ENCODE measurements around the gene OR2T11. TPM values are rescaled to one million over a fixed set of nuclear protein-coding genes. Genes with fewer than 3 reads are reported as not detected.

The OR2T11 gene
- total RNA-seq, 1 donor from 2014 or later, result 4.3 TPM

DNA sequence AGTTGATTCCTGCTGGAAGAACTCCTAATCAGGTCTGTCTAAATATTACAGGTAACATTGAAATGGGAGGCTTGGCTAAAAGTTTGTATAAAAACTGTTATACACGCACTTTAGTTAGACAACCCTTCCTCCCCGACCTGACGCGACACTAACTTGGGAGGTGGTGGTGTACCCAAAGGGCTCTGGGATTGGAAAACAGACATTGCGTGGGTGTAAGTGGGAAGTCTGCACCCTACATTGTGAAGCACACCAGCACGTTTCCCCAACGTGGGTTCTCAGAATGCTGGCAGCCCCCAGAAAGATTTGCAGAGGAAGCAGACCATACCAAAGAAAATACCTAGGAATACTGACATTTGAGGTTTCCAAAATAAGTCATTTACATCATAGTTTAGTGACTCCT, 16.8 kb downstream of the OR2T11 start:
- H3K27ac Mint-ChIP-seq, result no peak overlapping the region
- H3K27me3 Mint-ChIP-seq, result no peaks in the 10 kb centered on the region
- no peaks in the 10 kb centered on the region for H3K36me3 Mint-ChIP-seq (ENCODE audit: low read depth)
- ATAC-seq (ENCODE audit: low read depth), result no peak
- H3K4me1 Mint-ChIP-seq, result peaks cover 11% of the 10 kb centered on the region
- ChIA-PET CTCF (interaction anchor here (1.7 to 11.4 kb wide), 2 partner anchors 68 to 189 kb away, joined by 6 to 218 read pairs; no protein-coding TSS in a partner anchor), POLR2A (no interaction called here)
- H3K9me3 Mint-ChIP-seq, result no peaks in the 10 kb centered on the region
- TF ChIP-seq, protein P1, sequence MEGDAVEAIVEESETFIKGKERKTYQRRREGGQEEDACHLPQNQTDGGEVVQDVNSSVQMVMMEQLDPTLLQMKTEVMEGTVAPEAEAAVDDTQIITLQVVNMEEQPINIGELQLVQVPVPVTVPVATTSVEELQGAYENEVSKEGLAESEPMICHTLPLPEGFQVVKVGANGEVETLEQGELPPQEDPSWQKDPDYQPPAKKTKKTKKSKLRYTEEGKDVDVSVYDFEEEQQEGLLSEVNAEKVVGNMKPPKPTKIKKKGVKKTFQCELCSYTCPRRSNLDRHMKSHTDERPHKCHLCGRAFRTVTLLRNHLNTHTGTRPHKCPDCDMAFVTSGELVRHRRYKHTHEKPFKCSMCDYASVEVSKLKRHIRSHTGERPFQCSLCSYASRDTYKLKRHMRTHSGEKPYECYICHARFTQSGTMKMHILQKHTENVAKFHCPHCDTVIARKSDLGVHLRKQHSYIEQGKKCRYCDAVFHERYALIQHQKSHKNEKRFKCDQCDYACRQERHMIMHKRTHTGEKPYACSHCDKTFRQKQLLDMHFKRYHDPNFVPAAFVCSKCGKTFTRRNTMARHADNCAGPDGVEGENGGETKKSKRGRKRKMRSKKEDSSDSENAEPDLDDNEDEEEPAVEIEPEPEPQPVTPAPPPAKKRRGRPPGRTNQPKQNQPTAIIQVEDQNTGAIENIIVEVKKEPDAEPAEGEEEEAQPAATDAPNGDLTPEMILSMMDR (IDR thresholded peaks at IDR 0.05), result no peak
- DNase-seq, result no peak
- no peak overlapping the region for H3K4me3 Mint-ChIP-seq
- intact Hi-C loops (cut with micrococcal nuclease), result loop anchor here (10.0 kb wide), 1 partner anchor 683 kb away; no protein-coding TSS in a partner anchor

- H3K4me1 Mint-ChIP-seq, result peaks cover 1% of the 10 kb centered on the region
- no peaks in the 10 kb centered on the region for H3K9me3 Mint-ChIP-seq
- no peaks in the 10 kb centered on the region for H3K27me3 Mint-ChIP-seq
- intact Hi-C loops (cut with micrococcal nuclease), result loop anchor here (10.0 kb wide), 1 partner anchor 679 kb away; no protein-coding TSS in a partner anchor
- CTCF ChIA-PET, result interaction anchor here (1.5 to 2.7 kb wide), 2 partner anchors 191 to 209 kb away, joined by 5 to 7 read pairs; no protein-coding TSS in a partner anchor
- POLR2A ChIA-PET, result no interaction called here
- H3K4me3 Mint-ChIP-seq, result no peak overlapping the region
- no peak overlapping the region for H3K27ac Mint-ChIP-seq
- TF ChIP-seq, protein P1 (IDR thresholded peaks at IDR 0.05), result no peak
- DNase-seq (no peak), ATAC-seq (ENCODE audit: low read depth) (no peak)
- H3K36me3 Mint-ChIP-seq (ENCODE audit: low read depth), result no peaks in the 10 kb centered on the region
These were observed 21.1 kb downstream of the OR2T11 start for GRCh38 chr1:248613742-248614141.

- H3K36me3 Mint-ChIP-seq (ENCODE audit: low read depth), result no peaks in the 10 kb centered on the region
- no peaks in the 10 kb centered on the region for H3K27me3 Mint-ChIP-seq
- DNase-seq (no peak), ATAC-seq (ENCODE audit: low read depth) (no peak)
- ChIA-PET POLR2A (no interaction called here), CTCF (interaction anchor here (1.2 to 2.7 kb wide), 3 partner anchors 11 to 208 kb away, joined by 3 to 7 read pairs (median 4); no protein-coding TSS in a partner anchor)
- no peaks in the 10 kb centered on the region for H3K9me3 Mint-ChIP-seq
- H3K4me3 Mint-ChIP-seq, result no peak overlapping the region
- H3K4me1 Mint-ChIP-seq, result no peaks in the 10 kb centered on the region
- TF ChIP-seq, protein P1 (IDR thresholded peaks at IDR 0.05), result no peak
- intact Hi-C loops (cut with micrococcal nuclease), result loop anchor here (10.0 kb wide), 1 partner anchor 677 kb away; no protein-coding TSS in a partner anchor
- no peak overlapping the region for H3K27ac Mint-ChIP-seq
These were observed 22.9 kb downstream of the OR2T11 start for GRCh38 chr1:248611883-248612414.

DNA sequence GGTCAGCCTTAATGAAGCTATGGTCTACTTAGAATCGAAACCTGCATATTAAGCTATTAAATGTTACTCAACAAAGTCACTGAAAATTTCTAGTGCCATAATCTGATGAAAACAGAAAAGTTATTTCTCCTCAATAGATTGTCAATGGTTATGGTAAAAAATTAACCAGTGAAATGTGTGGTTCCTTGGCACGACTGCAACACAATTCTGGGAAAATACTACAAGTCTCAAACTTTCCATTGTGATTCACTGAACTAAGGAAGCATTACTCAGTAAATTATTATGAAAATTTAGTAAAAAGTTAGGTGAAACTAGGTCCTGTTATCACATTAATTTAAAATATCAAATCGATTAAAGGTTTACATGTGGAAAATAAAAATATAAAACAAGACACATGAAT, 24.6 kb downstream of the OR2T11 start:
- H3K4me3 Mint-ChIP-seq, result no peak overlapping the region
- intact Hi-C loops (cut with micrococcal nuclease), result loop anchor here (10.0 kb wide), 1 partner anchor 676 kb away; no protein-coding TSS in a partner anchor
- CTCF ChIA-PET, result interaction anchor here (1.2 kb wide), 2 partner anchors 195 to 197 kb away, joined by 3 read pairs; no protein-coding TSS in a partner anchor

GRCh38 chr1:248599396-248599795, 35.5 kb downstream of the OR2T11 start:
- Mint-ChIP-seq H3K4me1 (peaks cover 2% of the 10 kb centered on the region), H3K27me3 (no peaks in the 10 kb centered on the region), H3K4me3 (no peak overlapping the region), H3K36me3 (ENCODE audit: low read depth) (no peaks in the 10 kb centered on the region), H3K27ac (no peak overlapping the region), H3K9me3 (no peaks in the 10 kb centered on the region)
- POLR2A ChIA-PET, result no interaction called here
- DNase-seq, result no peak
- CTCF ChIA-PET, result no interaction called here
- intact Hi-C loops (cut with micrococcal nuclease), result no loop called here
- TF ChIP-seq, protein P1 (IDR thresholded peaks at IDR 0.05), result no peak
- no peak for ATAC-seq (ENCODE audit: low read depth)

More for the DNA sequence above, 24.6 kb downstream of the OR2T11 start:
- POLR2A ChIA-PET, result no interaction called here
- DNase-seq, result no peak
- no peaks in the 10 kb centered on the region for H3K36me3 Mint-ChIP-seq (ENCODE audit: low read depth)
- no peaks in the 10 kb centered on the region for H3K9me3 Mint-ChIP-seq
- no peaks in the 10 kb centered on the region for H3K4me1 Mint-ChIP-seq
- TF ChIP-seq, protein P1 (IDR thresholded peaks at IDR 0.05), result no peak
- ATAC-seq (ENCODE audit: low read depth), result no peak
- H3K27ac Mint-ChIP-seq, result no peak overlapping the region
- no peaks in the 10 kb centered on the region for H3K27me3 Mint-ChIP-seq
